ENCODE data around the gene ARMC3. TPM values are rescaled to one million over a fixed set of nuclear protein-coding genes. Genes with fewer than 3 reads are reported as not detected.

ARMC3 gene
- total RNA-seq, 1 donor from 2014 or later: not detected

GRCh38 chr10:22980822-22981221 lies 53.0 kb downstream of the ARMC3 start:
- ATAC-seq (no peak), DNase-seq (ENCODE audit: missing footprints) (no peak)
- intact Hi-C loops (cut with DNase I): loop anchor here (10.0 kb wide), 2 partner anchors 396 to 636 kb away; partner anchors contain the start of gene SPAG6

- no peak for ATAC-seq
- no peak for DNase-seq (ENCODE audit: missing footprints)
- intact Hi-C loops (cut with DNase I): loop anchor here (10.0 kb wide), 2 partner anchors 399 to 639 kb away; partner anchors contain the start of gene SPAG6
Observed at GRCh38 chr10:22984066-22984465, 56.2 kb downstream of the ARMC3 start.

- DNase-seq (ENCODE audit: missing footprints) (no peak), ATAC-seq (no peak)
- intact Hi-C loops (cut with DNase I): loop anchor here (5.0 to 10.0 kb wide), 4 partner anchors 135 to 995 kb away; partner anchors contain the start of gene SPAG6
Observed at GRCh38 chr10:22986771-22987542, 59.1 kb downstream of the ARMC3 start.

- no peak for DNase-seq (ENCODE audit: missing footprints)
- ATAC-seq: peak; percentile 76
- intact Hi-C loops (cut with DNase I): loop anchor here (2.0 to 10.0 kb wide), 7 partner anchors 78 to 996 kb away; partner anchors contain the start of gene SPAG6
Observed at GRCh38 chr10:22988581-22989360, 60.9 kb downstream of the ARMC3 start.

GRCh38 chr10:22990443-22990842 lies 62.6 kb downstream of the ARMC3 start:
- DNase-seq (ENCODE audit: missing footprints): no peak
- intact Hi-C loops (cut with DNase I): no loop called here
- ATAC-seq: no peak

GRCh38 chr10:22992075-22992474 lies 64.2 kb downstream of the ARMC3 start:
- DNase-seq (ENCODE audit: missing footprints) (no peak), ATAC-seq (no peak)
- intact Hi-C loops (cut with DNase I): no loop called here

GRCh38 chr10:22992621-22993020 lies 64.8 kb downstream of the ARMC3 start:
- ATAC-seq: no peak
- no peak for DNase-seq (ENCODE audit: missing footprints)
- intact Hi-C loops (cut with DNase I): no loop called here

GRCh38 chr10:22993314-22993713 lies 65.5 kb downstream of the ARMC3 start:
- intact Hi-C loops (cut with DNase I): no loop called here
- DNase-seq (ENCODE audit: missing footprints): no peak
- no peak for ATAC-seq

GRCh38 chr10:22997096-22997495 lies 69.2 kb downstream of the ARMC3 start:
- ATAC-seq: no peak
- intact Hi-C loops (cut with DNase I): no loop called here

GRCh38 chr10:22998091-22998490 lies 70.2 kb downstream of the ARMC3 start:
- ATAC-seq (no peak), DNase-seq (ENCODE audit: missing footprints) (no peak)
- intact Hi-C loops (cut with DNase I): no loop called here

More at GRCh38 chr10:22997096-22997495, 69.2 kb downstream of the ARMC3 start:
- DNase-seq (ENCODE audit: missing footprints): no peak

GRCh38 chr10:22999942-23000341 lies 72.1 kb downstream of the ARMC3 start:
- DNase-seq (ENCODE audit: missing footprints) (no peak), ATAC-seq (no peak)
- intact Hi-C loops (cut with DNase I): no loop called here

GRCh38 chr10:23001901-23002516 lies 74.2 kb downstream of the ARMC3 start:
- intact Hi-C loops (cut with DNase I): no loop called here
- DNase-seq (ENCODE audit: missing footprints): no peak
- no peak for ATAC-seq

- no peak for ATAC-seq
- no peak for DNase-seq (ENCODE audit: missing footprints)
- intact Hi-C loops (cut with DNase I): no loop called here
Observed at GRCh38 chr10:23005150-23005549, 77.3 kb downstream of the ARMC3 start.

- DNase-seq (ENCODE audit: missing footprints) (no peak), ATAC-seq (no peak)
- intact Hi-C loops (cut with DNase I): no loop called here
Observed at GRCh38 chr10:23013581-23014335, 85.9 kb downstream of the ARMC3 start.

GRCh38 chr10:23015021-23015707 lies 87.3 kb downstream of the ARMC3 start:
- intact Hi-C loops (cut with DNase I): no loop called here

GRCh38 chr10:23016636-23017035 lies 88.8 kb downstream of the ARMC3 start:
- DNase-seq (ENCODE audit: missing footprints) (no peak), ATAC-seq (no peak)
- intact Hi-C loops (cut with DNase I): no loop called here

More at GRCh38 chr10:23015021-23015707, 87.3 kb downstream of the ARMC3 start:
- no peak for DNase-seq (ENCODE audit: missing footprints)
- no peak for ATAC-seq

GRCh38 chr10:23019633-23020032 lies 91.8 kb downstream of the ARMC3 start:
- ATAC-seq (no peak), DNase-seq (ENCODE audit: missing footprints) (no peak)
- intact Hi-C loops (cut with DNase I): no loop called here

GRCh38 chr10:23021430-23021829 lies 93.6 kb downstream of the ARMC3 start:
- intact Hi-C loops (cut with DNase I): no loop called here
- ATAC-seq: no peak
- DNase-seq (ENCODE audit: missing footprints): no peak
